HG03558 (cell line): ENCODE results near the gene RAD51AP2.
"Not testable (repeated sequence)": the region's sequence is repeated elsewhere in the genome, so short reads cannot be mapped to it uniquely, and the experiment has no call there.

Experiments used
- ATAC-seq: cut with Tn5 transposase; IDR thresholded peaks from one replicate; pipeline ENCODE4 v1.9.1; 2021; ENCODE audit warnings: moderate number of reproducible peaks; ENCODE audit not compliant: unreplicated experiment; ENCODE audit errors: extremely low read depth

Gene RAD51AP2

GRCh38 chr2:17518212-17519154 lies at the start of gene RAD51AP2:
RAD51AP2 (minus strand) TSS chr2:17518440; CDS start chr2:17518415, 25 bp downstream.
- ATAC-seq: peak; percentile 60

GRCh38 chr2:17565726-17566125 lies 47.5 kb upstream of the RAD51AP2 start:
- ATAC-seq: not testable (repeated sequence)

- ATAC-seq: no peak
Measured at GRCh38 chr2:17558878-17559277, 40.6 kb upstream of the RAD51AP2 start.

GRCh38 chr2:17558053-17558452 lies 39.8 kb upstream of the RAD51AP2 start:
- ATAC-seq: no peak

- no peak for ATAC-seq
Measured at GRCh38 chr2:17557596-17557995, 39.4 kb upstream of the RAD51AP2 start.

- ATAC-seq: no peak
Measured at GRCh38 chr2:17555150-17555549, 36.9 kb upstream of the RAD51AP2 start.

GRCh38 chr2:17550907-17551306 lies 32.7 kb upstream of the RAD51AP2 start:
- no peak for ATAC-seq

- ATAC-seq: no peak
Measured at GRCh38 chr2:17547737-17548136, 29.5 kb upstream of the RAD51AP2 start.

- no peak for ATAC-seq
Measured at GRCh38 chr2:17547237-17547636, 29.0 kb upstream of the RAD51AP2 start.

- ATAC-seq: no peak
Measured at GRCh38 chr2:17545680-17546613, 27.7 kb upstream of the RAD51AP2 start.

- ATAC-seq: no peak
Measured at GRCh38 chr2:17544256-17544655, 26.0 kb upstream of the RAD51AP2 start.

- ATAC-seq: no peak
Measured at GRCh38 chr2:17543848-17544247, 25.6 kb upstream of the RAD51AP2 start.

- no peak for ATAC-seq
Measured at GRCh38 chr2:17543131-17543660, 25.0 kb upstream of the RAD51AP2 start.

GRCh38 chr2:17542471-17542870 lies 24.2 kb upstream of the RAD51AP2 start:
- ATAC-seq: no peak

- no peak for ATAC-seq
Measured at GRCh38 chr2:17541531-17541950, 23.3 kb upstream of the RAD51AP2 start.

- ATAC-seq: no peak
Measured at GRCh38 chr2:17540813-17541530, 22.7 kb upstream of the RAD51AP2 start.

- ATAC-seq: no peak
Measured at GRCh38 chr2:17540093-17540812, 22.0 kb upstream of the RAD51AP2 start, which contains the start of gene VSNL1. VSNL1 (plus strand) TSS chr2:17540696; CDS start chr2:17592075, 51,379 bp downstream.

- no peak for ATAC-seq
Measured at GRCh38 chr2:17539611-17540092, 21.4 kb upstream of the RAD51AP2 start.
